ENCODE data around the gene NPIPB6. TPM values are rescaled to one million over a fixed set of nuclear protein-coding genes. Genes with fewer than 3 reads are reported as not detected.

The NPIPB6 gene
- total and polyA plus RNA-seq, 7 donors: 0.60 to 4.1 (median 2.1) TPM; not detected in 2

DNA sequence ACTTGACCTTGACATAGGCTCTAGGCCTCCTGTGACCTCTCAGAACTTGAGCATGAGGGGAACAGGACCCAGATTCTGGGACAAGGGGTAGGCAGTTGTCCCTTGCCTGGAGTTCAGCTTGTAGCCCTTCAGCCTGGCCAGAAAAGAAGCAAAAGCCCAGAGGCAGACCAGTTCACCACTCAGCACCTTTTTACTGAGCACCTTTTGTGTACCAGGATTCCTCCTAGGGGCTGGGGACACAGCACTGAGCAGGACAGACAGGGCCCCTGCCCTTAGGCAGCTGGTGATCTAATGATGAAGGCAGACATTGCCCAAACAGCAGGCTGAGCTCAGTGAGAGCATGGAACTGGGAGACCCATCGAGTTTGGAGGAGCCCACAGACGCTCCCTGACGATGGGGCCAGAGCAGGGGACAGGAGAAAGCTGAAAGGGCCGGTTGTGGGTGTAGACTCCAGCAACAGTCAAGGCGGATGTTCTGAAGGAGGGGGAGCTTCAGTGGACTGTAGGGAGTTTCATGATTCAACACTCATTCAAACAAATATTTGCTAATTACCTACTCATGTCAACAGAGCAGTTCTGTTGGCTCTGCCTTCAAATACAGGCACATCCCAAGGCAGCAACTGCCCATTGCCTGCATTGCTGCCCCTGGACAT is 38.9 kb downstream of the NPIPB6 start:
- intact Hi-C loops (cut with DNase I): no loop called here
- DNase-seq: peak; percentile 38
- Histone ChIP-seq H3K4me1 (no peaks in the 10 kb centered on the region), H3K9me3 (no peaks in the 10 kb centered on the region), H3K27me3 (no peaks in the 10 kb centered on the region), H3K36me3 (no peaks in the 10 kb centered on the region), H3K4me3 (no peak overlapping the region), H3K27ac (no peak overlapping the region)
- WGBS, 2 donors: 37 to 73% methylated on average over 5 of the region's 5 CpGs
- TF ChIP-seq EP300 (IDR thresholded peaks at IDR 0.05) (no peak), POLR2A (IDR thresholded peaks at IDR 0.05) (no peak), CTCF (IDR thresholded peaks at IDR 0.05) (no peak), POLR2AphosphoS5 (IDR thresholded peaks at IDR 0.05) (no peak)

- no peak overlapping the region for H3K27ac ChIP-seq
Measured at GRCh38 chr16:28321700-28322411, 41.5 kb downstream of the NPIPB6 start.

GRCh38 chr16:28320741-28321140 is 42.6 kb downstream of the NPIPB6 start:
- intact Hi-C loops (cut with DNase I): no loop called here

More at GRCh38 chr16:28321700-28322411, 41.5 kb downstream of the NPIPB6 start:
- Histone ChIP-seq H3K4me3 (no peak overlapping the region), H3K9me3 (no peaks in the 10 kb centered on the region), H3K4me1 (peaks cover 0 to 2% (median 0%) of the 10 kb centered on the region in 4 donors), H3K36me3 (no peaks in the 10 kb centered on the region), H3K27me3 (no peaks in the 10 kb centered on the region)
- TF ChIP-seq EP300 (IDR thresholded peaks at IDR 0.05): no peak
- TF ChIP-seq CTCF (IDR thresholded peaks at IDR 0.05): peak in 3 of 4 experiments; percentile 43 to 55 (median 48)
- WGBS, 2 donors: 52 to 67% methylated on average over 20 of the region's 20 CpGs
- DNase-seq: no peak
- intact Hi-C loops (cut with DNase I): no loop called here

GRCh38 chr16:28320023-28320561 is 43.2 kb downstream of the NPIPB6 start:
- Histone ChIP-seq H3K9me3 (no peaks in the 10 kb centered on the region), H3K36me3 (no peaks in the 10 kb centered on the region), H3K4me1 (peaks cover 0 to 3% (median 0%) of the 10 kb centered on the region in 4 donors), H3K27ac (no peak overlapping the region), H3K27me3 (no peaks in the 10 kb centered on the region), H3K4me3 (no peak overlapping the region)
- WGBS, 2 donors: 97 to 98% methylated on average over 73 of the region's 73 CpGs
- DNase-seq: no peak
- TF ChIP-seq POLR2A (IDR thresholded peaks at IDR 0.05): no peak
- TF ChIP-seq EP300 (IDR thresholded peaks at IDR 0.05): no peak
- TF ChIP-seq POLR2AphosphoS5 (IDR thresholded peaks at IDR 0.05): no peak
- TF ChIP-seq CTCF (IDR thresholded peaks at IDR 0.05): no peak
- intact Hi-C loops (cut with DNase I): no loop called here

More at GRCh38 chr16:28320741-28321140, 42.6 kb downstream of the NPIPB6 start:
- no peak for DNase-seq
- no peak overlapping the region for H3K27ac ChIP-seq
- no peaks in the 10 kb centered on the region for H3K36me3 ChIP-seq
- TF ChIP-seq POLR2A (IDR thresholded peaks at IDR 0.05): no peak
- no peak for TF ChIP-seq POLR2AphosphoS5 (IDR thresholded peaks at IDR 0.05)
- TF ChIP-seq CTCF (IDR thresholded peaks at IDR 0.05): no peak
- TF ChIP-seq EP300 (IDR thresholded peaks at IDR 0.05): no peak
- H3K9me3 ChIP-seq: no peaks in the 10 kb centered on the region
- peaks cover 0 to 3% (median 0%) of the 10 kb centered on the region in 4 donors for H3K4me1 ChIP-seq
- H3K4me3 ChIP-seq: no peak overlapping the region
- no peaks in the 10 kb centered on the region for H3K27me3 ChIP-seq
- 96 to 97% methylated on average over 49 of the region's 49 CpGs for WGBS, 2 donors
